HEK293T (cell line): ENCODE data around the gene C1orf105.

Experiments used
- ARNT ChIP-seq: fragments of 450-650 bp; IDR thresholded peaks from 2 replicates; pipeline ENCODE4 v1.6.1; 2017; ENCODE audit warnings: mild to moderate bottlenecking
- FOXA1 ChIP-seq: fragments of 450-650 bp; IDR thresholded peaks from 2 replicates; pipeline ENCODE4 v1.6.1; 2016; ENCODE audit warnings: mild to moderate bottlenecking
- FOXK2 ChIP-seq: fragments of 450-650 bp; IDR thresholded peaks from 2 replicates; pipeline ENCODE4 v1.6.1; 2016; ENCODE audit warnings: mild to moderate bottlenecking
- SP1 ChIP-seq: fragments of 450-650 bp; IDR thresholded peaks from 2 replicates; pipeline ENCODE4 v1.6.1; 2017
- TARDBP ChIP-seq: fragments of 450-650 bp; IDR thresholded peaks from 2 replicates; pipeline ENCODE4 v1.6.1; 2016

- no peak for TF ChIP-seq FOXK2
- TF ChIP-seq SP1 = no peak
- TF ChIP-seq FOXA1 = no peak
- TF ChIP-seq ARNT = no peak
- no peak for TF ChIP-seq TARDBP
Measured at GRCh38 chr1:172417557-172417956, 2.9 kb upstream of the C1orf105 start.
